Epithelial cell of alveolus of lung (primary cell): ENCODE measurements around the gene NBEAL2. TPM values are rescaled to one million over a fixed set of nuclear protein-coding genes. Genes with fewer than 3 reads are reported as not detected.

ENCODE experiments used
- total RNA-seq: library from RNA; depleted of rRNA; stranded (reverse); fragments of >200 nt; gene quantifications from 2 replicates; pipeline ENCODE4 v1.2.1, GENCODE V29; 2015

The NBEAL2 gene
- 5.1 and 7.1 TPM in 2 replicates for total RNA-seq

GRCh38 chr3:46978985-46979944 is at the start of gene NBEAL2:
TSS of gene NBEAL2 (plus strand) at chr3:46979666. CDS start at chr3:46979862, 196 bp downstream.

GRCh38 chr3:46976326-46977190 is 2.9 kb upstream of the NBEAL2 start, which contains the start of gene CCDC12:
TSS of gene CCDC12 (minus strand) at chr3:46976745. CDS start at chr3:46976732, 13 bp downstream.

Other genes starting within 250 kb of the NBEAL2 start
- 14.3 TPM in 1 of 2 replicates, not detected in the other for gene MYL3, start 116.2 kb upstream of the NBEAL2 start, total RNA-seq
- 1.4 and 27.5 TPM in 2 replicates for gene PTH1R, start 101.9 kb upstream of the NBEAL2 start, total RNA-seq
- gene CCDC12, start 2.9 kb upstream of the NBEAL2 start, total RNA-seq = 24.6 and 26.6 TPM in 2 replicates
- gene SETD2, start 184.4 kb downstream of the NBEAL2 start, total RNA-seq = 15.4 and 29.1 TPM in 2 replicates